ENCODE results near the gene COPE. TPM values are rescaled to one million over a fixed set of nuclear protein-coding genes. Genes with fewer than 3 reads are reported as not detected.

The COPE gene
- total RNA-seq, 1 donor from 2014 or later = 177 TPM

DNA sequence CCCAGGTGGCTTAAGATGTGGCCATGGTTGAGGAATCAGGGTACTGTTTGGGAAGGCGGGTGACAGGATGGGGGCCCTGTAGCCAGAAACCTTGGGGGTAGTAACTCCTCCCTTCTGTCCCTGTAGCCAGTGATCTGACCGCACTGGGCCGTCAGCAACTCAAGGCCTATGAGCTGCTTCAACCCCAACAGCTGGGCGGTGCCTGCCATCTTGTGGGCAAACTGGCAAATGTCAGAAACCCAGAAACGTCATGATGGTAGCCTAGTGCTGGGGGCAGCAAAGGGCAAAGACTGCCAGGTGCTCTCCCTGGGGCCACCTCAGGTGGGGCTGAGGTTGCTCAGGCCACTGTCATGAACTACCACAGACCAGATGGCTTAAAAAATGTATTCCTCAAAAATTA is 3.5 kb downstream of the COPE start:
- TF ChIP-seq, protein P1, sequence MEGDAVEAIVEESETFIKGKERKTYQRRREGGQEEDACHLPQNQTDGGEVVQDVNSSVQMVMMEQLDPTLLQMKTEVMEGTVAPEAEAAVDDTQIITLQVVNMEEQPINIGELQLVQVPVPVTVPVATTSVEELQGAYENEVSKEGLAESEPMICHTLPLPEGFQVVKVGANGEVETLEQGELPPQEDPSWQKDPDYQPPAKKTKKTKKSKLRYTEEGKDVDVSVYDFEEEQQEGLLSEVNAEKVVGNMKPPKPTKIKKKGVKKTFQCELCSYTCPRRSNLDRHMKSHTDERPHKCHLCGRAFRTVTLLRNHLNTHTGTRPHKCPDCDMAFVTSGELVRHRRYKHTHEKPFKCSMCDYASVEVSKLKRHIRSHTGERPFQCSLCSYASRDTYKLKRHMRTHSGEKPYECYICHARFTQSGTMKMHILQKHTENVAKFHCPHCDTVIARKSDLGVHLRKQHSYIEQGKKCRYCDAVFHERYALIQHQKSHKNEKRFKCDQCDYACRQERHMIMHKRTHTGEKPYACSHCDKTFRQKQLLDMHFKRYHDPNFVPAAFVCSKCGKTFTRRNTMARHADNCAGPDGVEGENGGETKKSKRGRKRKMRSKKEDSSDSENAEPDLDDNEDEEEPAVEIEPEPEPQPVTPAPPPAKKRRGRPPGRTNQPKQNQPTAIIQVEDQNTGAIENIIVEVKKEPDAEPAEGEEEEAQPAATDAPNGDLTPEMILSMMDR (IDR thresholded peaks at IDR 0.05; ENCODE audit: partially characterized antibody, unreplicated experiment) = peak; percentile 40
- Mint-ChIP-seq H3K9me3 (ENCODE audit: unreplicated experiment) (peaks cover 19% of the 10 kb centered on the region), H3K4me3 (ENCODE audit: unreplicated experiment) (no peak overlapping the region), H3K27me3 (ENCODE audit: unreplicated experiment) (peaks cover 7% of the 10 kb centered on the region), H3K4me1 (ENCODE audit: low read depth, unreplicated experiment) (peaks cover 6% of the 10 kb centered on the region), H3K36me3 (ENCODE audit: unreplicated experiment) (no peaks in the 10 kb centered on the region), H3K27ac (ENCODE audit: unreplicated experiment) (no peak overlapping the region)
- DNase-seq = peak; percentile 73

DNA sequence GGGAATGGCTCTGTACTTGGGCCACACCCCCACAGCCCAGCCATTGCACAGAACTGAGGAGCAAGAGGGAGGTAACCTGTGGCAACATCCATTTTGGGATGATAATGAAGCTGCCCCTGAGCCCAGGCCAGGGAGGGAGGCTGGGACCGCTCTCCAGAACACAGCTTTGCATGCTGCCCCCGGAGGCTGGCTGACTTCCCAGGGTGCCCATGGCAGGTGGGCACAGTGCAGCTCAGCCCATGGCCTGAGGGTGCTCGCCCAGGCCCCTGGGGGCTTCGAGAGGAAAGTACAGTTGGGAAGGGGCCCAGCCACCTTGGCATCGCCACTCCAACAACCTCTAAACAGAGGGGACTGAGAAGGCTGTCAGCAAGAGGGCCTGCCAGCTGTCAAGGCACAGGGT is 5.7 kb downstream of the COPE start:
- TF ChIP-seq, protein P1 (IDR thresholded peaks at IDR 0.05; ENCODE audit: partially characterized antibody, unreplicated experiment) = no peak
- Mint-ChIP-seq H3K27me3 (ENCODE audit: unreplicated experiment) (no peaks in the 10 kb centered on the region), H3K27ac (ENCODE audit: unreplicated experiment) (no peak overlapping the region), H3K36me3 (ENCODE audit: unreplicated experiment) (no peaks in the 10 kb centered on the region), H3K4me1 (ENCODE audit: low read depth, unreplicated experiment) (peaks cover 2% of the 10 kb centered on the region), H3K9me3 (ENCODE audit: unreplicated experiment) (peaks cover 4% of the 10 kb centered on the region), H3K4me3 (ENCODE audit: unreplicated experiment) (no peak overlapping the region)
- DNase-seq = no peak

DNA sequence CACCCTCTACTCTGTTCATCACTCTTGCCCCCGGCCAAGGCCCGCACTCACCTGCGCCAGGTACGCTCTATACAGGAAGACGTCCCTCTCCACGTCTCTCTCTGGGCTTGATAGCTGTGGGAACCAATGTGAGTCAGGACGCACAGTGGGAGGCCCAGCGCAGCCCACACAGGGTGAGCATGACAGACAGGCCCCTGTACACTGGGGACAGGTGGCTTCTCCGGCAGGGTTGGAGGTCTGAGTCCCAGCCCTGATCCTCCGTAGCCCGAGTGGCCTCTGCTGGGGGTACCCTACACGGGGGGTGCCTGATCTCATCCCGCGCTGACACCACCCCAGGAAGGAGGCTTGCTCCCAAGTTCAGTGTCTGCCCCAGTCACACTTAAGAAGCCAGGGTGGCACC is 6.3 kb downstream of the COPE start:
- Mint-ChIP-seq H3K27me3 (ENCODE audit: unreplicated experiment) (no peaks in the 10 kb centered on the region), H3K4me3 (ENCODE audit: unreplicated experiment) (no peak overlapping the region), H3K36me3 (ENCODE audit: unreplicated experiment) (no peaks in the 10 kb centered on the region), H3K4me1 (ENCODE audit: low read depth, unreplicated experiment) (peaks cover 2% of the 10 kb centered on the region), H3K27ac (ENCODE audit: unreplicated experiment) (no peak overlapping the region), H3K9me3 (ENCODE audit: unreplicated experiment) (peaks cover 4% of the 10 kb centered on the region)
- TF ChIP-seq, protein P1 (IDR thresholded peaks at IDR 0.05; ENCODE audit: partially characterized antibody, unreplicated experiment) = no peak
- no peak for DNase-seq

DNA sequence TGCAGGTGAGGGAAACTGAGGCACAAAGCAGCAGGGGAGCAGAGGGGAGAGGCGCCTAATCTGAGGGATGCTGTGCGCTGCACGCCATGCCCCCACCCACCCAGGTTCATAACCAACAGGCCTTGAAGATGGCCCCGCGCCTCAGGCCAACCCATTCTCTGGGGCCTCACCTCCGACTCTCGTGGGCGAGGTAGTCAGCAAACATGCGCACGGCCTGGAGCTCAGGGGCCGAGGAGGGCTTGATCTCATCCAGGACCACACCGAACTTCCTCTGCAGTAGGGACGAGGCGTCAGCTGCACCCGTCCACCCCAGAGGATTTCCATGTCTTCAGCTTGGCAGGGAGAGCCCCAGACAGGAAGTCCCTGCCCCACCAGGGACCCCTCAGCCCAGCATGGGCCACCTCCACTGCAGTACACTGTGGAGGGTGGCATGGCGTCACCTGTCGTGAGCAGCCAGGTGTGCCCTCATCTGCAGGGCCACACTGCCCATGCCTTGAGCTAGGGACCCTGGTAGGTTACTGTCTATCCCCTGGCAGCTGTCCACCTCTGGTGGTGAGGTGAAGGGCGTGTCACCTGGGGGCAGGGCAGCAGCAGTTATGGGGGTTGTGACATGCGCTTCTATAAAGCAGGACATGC is 8.3 kb downstream of the COPE start:
- no peaks in the 10 kb centered on the region for H3K9me3 Mint-ChIP-seq (ENCODE audit: unreplicated experiment)

DNA sequence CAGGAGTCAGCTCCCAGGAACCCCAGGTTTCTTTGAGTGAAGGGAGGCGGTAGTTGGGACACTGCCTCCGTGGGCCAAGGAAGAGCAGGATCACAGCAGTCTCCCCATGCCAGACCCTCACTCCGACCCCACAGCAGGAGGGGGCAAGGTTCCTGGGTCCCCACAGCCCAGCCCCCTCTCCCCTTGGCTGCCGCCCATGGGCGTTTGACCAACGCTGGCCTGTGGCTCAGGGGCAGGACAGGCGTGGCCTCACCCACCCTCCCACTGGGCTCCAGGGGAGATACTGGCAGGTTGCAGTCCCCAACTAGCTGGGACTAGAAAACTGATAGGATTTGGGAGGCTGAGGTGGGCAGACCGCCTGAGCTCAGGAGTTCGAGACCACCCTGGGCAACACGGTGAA is 9.2 kb downstream of the COPE start:
- no peak for DNase-seq
- Mint-ChIP-seq H3K27me3 (ENCODE audit: unreplicated experiment) (peaks cover 2% of the 10 kb centered on the region), H3K9me3 (ENCODE audit: unreplicated experiment) (no peaks in the 10 kb centered on the region), H3K4me1 (ENCODE audit: low read depth, unreplicated experiment) (no peaks in the 10 kb centered on the region), H3K27ac (ENCODE audit: unreplicated experiment) (no peak overlapping the region), H3K4me3 (ENCODE audit: unreplicated experiment) (no peak overlapping the region), H3K36me3 (ENCODE audit: unreplicated experiment) (no peaks in the 10 kb centered on the region)
- TF ChIP-seq, protein P1 (IDR thresholded peaks at IDR 0.05; ENCODE audit: partially characterized antibody, unreplicated experiment) = no peak

More for the DNA sequence above, 8.3 kb downstream of the COPE start:
- Mint-ChIP-seq H3K27me3 (ENCODE audit: unreplicated experiment) (peaks cover 2% of the 10 kb centered on the region), H3K4me3 (ENCODE audit: unreplicated experiment) (no peak overlapping the region), H3K36me3 (ENCODE audit: unreplicated experiment) (no peaks in the 10 kb centered on the region), H3K4me1 (ENCODE audit: low read depth, unreplicated experiment) (no peaks in the 10 kb centered on the region), H3K27ac (ENCODE audit: unreplicated experiment) (no peak overlapping the region)
- no peak for DNase-seq
- TF ChIP-seq, protein P1 (IDR thresholded peaks at IDR 0.05; ENCODE audit: partially characterized antibody, unreplicated experiment) = no peak
